HUES64 (cell line): ENCODE results near the gene CTNNA3.

Experiments used
- H3K27ac ChIP-seq: 2 replicates; pipeline ENCODE4 v1.7.0; 2013; ENCODE audit warnings: low read depth, low read length, inconsistent platforms
- H3K27me3 ChIP-seq: 2 replicates; pipeline ENCODE4 v1.6.1; 2013; ENCODE audit warnings: mild to moderate bottlenecking, low read length; ENCODE audit not compliant: insufficient read depth
- H3K36me3 ChIP-seq: 2 replicates; pipeline ENCODE4 v1.6.1; 2013; ENCODE audit warnings: mild to moderate bottlenecking, low read length; ENCODE audit not compliant: insufficient read depth
- H3K4me1 ChIP-seq: 2 replicates; pipeline ENCODE4 v1.6.1; 2013; ENCODE audit warnings: mild to moderate bottlenecking, low read length, moderate library complexity; ENCODE audit not compliant: insufficient read depth
- H3K4me3 ChIP-seq: 2 replicates; pipeline ENCODE4 v1.5.1; 2013; ENCODE audit warnings: mild to moderate bottlenecking, low read length, moderate library complexity
- H3K9ac ChIP-seq: 2 replicates; pipeline ENCODE4 v1.6.1; 2013; ENCODE audit warnings: mild to moderate bottlenecking, low read depth, low read length
- H3K9me3 ChIP-seq: 2 replicates; pipeline ENCODE4 v1.6.1; 2013; ENCODE audit warnings: low read depth, low read length; ENCODE audit not compliant: insufficient read depth
- WGBS: fragments of 150-250, 120-280 bp; methylation state at CpG from one replicate; pipeline ENCODE4 v1.1.7; 2013; ENCODE audit warnings: missing lambda C conversion rate; 5-methylcytosine and 5-hydroxymethylcytosine counted together

The CTNNA3 gene

GRCh38 chr10:67319976-67320375 lies 376.0 kb downstream of the CTNNA3 start:
- no peaks in the 10 kb centered on the region for H3K36me3 ChIP-seq
- H3K27me3 ChIP-seq: no peaks in the 10 kb centered on the region
- no peaks in the 10 kb centered on the region for H3K9me3 ChIP-seq
- H3K27ac ChIP-seq: no peak overlapping the region
- 49% methylated on average over 2 of the region's 2 CpGs for WGBS
- H3K9ac ChIP-seq: no peak overlapping the region
- H3K4me1 ChIP-seq: no peaks in the 10 kb centered on the region
- H3K4me3 ChIP-seq: no peak overlapping the region

DNA sequence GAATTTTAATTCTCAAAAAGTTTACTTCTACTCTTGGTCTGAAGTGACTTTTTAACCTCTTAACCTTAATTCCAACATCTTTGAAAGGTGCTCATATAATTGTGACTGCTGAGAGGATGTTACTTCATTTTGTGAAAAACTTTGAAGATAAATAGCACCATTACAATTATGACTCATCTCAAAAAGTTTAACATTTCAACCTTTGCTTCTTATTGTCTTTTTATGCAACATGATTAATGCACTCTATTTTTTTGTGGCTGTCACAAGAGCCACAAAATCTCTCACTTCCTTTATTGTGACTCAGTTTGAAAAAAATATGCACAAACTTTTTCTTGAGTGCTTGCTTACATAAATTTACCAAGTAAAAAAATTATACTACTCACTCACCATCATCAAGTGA lies 387.1 kb downstream of the CTNNA3 start:
- Histone ChIP-seq H3K9me3 (0 out of 2 replicates have a peak, but pooled peaks cover 2% of the 10 kb centered on the region), H3K36me3 (no peaks in the 10 kb centered on the region), H3K9ac (no peak overlapping the region), H3K27ac (no peak overlapping the region), H3K27me3 (no peaks in the 10 kb centered on the region), H3K4me1 (no peaks in the 10 kb centered on the region), H3K4me3 (no peak overlapping the region)

DNA sequence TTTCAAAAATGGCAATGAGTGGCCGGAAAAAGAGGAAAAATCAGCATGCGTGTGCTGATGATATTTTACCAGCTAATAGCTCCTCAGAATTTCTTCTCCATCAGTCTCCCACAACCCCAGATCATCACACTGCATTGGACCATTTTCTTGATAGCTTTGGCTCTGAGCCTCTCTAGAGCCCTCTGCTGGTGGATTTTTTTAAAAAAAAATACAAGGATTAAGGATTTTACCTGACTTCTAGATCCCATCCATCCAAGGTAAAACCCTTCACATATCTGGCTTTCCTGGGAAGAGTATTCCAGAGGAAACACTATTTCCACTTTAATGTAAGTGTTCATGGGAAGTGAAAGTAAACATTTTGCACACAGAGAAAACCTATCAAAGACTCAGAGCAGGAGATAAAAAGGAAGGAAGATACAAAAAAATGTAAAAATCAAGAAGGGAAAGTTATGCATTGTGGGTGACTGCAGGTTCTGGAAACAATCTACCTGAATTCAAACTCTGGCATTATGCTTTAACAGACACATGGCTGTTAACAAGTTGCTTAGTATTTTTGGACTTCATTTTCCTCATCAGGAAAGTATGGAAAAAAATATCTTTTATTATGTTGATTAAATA lies 389.3 kb downstream of the CTNNA3 start:
- WGBS: 97% methylated on average over 2 of the region's 2 CpGs
- Histone ChIP-seq H3K9me3 (0 out of 2 replicates have a peak, but pooled peaks cover 2% of the 10 kb centered on the region), H3K27me3 (no peaks in the 10 kb centered on the region), H3K4me3 (no peak overlapping the region), H3K27ac (no peak overlapping the region), H3K4me1 (no peaks in the 10 kb centered on the region), H3K9ac (no peak overlapping the region), H3K36me3 (no peaks in the 10 kb centered on the region)

DNA sequence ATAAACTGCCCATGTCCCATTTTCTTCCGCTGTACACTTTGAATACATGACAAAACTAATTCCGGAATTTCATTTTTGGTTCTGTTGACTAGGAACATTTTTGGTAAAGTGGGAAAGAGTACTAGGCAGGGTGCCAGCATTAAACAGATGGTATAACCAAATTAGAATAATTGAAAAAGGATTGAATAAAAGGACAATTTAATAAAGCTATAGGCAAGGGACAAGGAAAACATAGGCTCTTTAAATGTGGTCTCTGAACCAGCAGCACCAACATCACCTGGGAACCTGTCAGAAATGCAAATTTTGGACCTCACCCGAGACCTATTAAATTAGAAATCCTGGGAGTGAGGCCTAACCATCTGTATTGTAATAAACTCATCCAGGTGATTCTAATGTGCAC lies 393.3 kb downstream of the CTNNA3 start:
- Histone ChIP-seq H3K27ac (no peak overlapping the region), H3K9ac (no peak overlapping the region), H3K4me3 (no peak overlapping the region), H3K27me3 (no peaks in the 10 kb centered on the region), H3K9me3 (no peaks in the 10 kb centered on the region), H3K36me3 (no peaks in the 10 kb centered on the region), H3K4me1 (no peaks in the 10 kb centered on the region)
- WGBS: 92% methylated on average over 3 of the region's 3 CpGs

DNA sequence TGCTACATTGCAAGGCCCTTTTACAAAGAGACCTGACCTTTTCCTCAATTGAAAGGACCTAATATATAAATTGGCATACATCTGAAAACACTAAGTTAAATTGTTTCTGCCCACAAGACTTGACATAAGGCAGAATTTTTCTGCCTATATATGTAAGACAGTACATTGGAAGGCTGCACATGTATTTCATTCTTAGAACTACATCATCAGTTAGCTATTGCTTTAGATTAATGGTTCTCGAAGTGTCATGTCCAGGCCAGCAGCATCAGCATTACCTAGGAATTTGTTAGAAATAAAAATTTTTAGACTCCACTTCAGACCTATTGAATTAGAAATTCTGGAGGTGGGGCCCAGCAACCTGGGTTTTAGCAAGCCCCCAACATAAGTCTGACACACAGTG lies 396.2 kb downstream of the CTNNA3 start:
- H3K27ac ChIP-seq: no peak overlapping the region
- H3K4me3 ChIP-seq: no peak overlapping the region
- H3K9me3 ChIP-seq: no peaks in the 10 kb centered on the region
- H3K27me3 ChIP-seq: no peaks in the 10 kb centered on the region
- H3K36me3 ChIP-seq: no peaks in the 10 kb centered on the region
- H3K9ac ChIP-seq: no peak overlapping the region
- no peaks in the 10 kb centered on the region for H3K4me1 ChIP-seq
- no CpG with 5 or more reads among the region's 1 CpG for WGBS

DNA sequence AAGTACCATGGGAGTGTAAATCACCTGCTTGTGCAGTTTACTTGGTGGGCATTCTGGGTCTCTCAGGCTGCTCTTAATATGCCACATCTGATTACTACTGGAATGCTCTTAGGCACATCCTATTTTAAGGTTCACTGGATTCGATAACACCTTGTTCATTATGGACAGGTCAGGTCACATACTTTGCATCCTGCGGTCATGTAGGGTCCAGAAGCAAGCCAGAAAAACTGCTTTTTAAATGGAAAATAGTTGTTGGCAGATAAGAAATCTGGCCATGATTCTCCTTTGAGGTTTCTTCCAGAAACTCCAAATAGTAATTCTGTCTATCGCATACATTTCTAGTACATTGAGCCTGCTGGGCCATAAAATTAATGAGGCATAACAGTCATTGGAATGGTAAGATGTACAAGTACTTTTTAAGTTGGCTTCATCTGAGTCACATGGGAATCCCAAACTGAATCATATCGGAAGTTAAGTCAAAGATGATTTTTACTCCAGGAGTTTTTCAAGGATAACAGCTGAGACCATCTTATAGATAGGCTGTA lies 398.3 kb downstream of the CTNNA3 start:
- Histone ChIP-seq H3K27me3 (no peaks in the 10 kb centered on the region), H3K4me1 (no peaks in the 10 kb centered on the region), H3K27ac (no peak overlapping the region), H3K9ac (no peak overlapping the region), H3K4me3 (no peak overlapping the region), H3K9me3 (no peaks in the 10 kb centered on the region), H3K36me3 (no peaks in the 10 kb centered on the region)
- WGBS: 96% methylated on average over 4 of the region's 4 CpGs

DNA sequence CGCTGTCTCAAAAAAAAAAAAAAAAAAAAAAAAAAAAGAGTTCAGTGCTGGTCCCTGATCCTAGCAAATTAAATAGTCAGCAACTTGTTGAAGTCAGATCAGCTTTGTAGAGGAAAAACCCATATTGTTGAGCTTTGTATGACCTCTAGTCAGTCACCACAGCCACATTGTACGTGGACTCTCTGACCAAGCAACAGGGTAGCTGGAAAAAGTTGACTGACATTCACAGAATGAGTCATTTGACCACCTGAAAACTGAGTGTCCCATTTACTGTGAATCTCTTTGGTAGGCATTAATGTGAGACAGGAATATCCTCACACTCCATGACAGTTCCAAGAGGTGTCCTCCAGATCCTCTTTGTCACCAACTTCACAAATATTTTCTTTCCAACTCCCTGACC lies 399.1 kb downstream of the CTNNA3 start:
- H3K9me3 ChIP-seq: no peaks in the 10 kb centered on the region
- no peak overlapping the region for H3K4me3 ChIP-seq
- no peaks in the 10 kb centered on the region for H3K36me3 ChIP-seq
- H3K27me3 ChIP-seq: no peaks in the 10 kb centered on the region
- H3K9ac ChIP-seq: no peak overlapping the region
- H3K27ac ChIP-seq: no peak overlapping the region
- whole genome bisulfite sequencing: 98% methylated on average over 2 of the region's 2 CpGs
- no peaks in the 10 kb centered on the region for H3K4me1 ChIP-seq

GRCh38 chr10:67288688-67289410 lies 407.1 kb downstream of the CTNNA3 start:
- Histone ChIP-seq H3K9me3 (no peaks in the 10 kb centered on the region), H3K4me1 (peaks cover 16% of the 10 kb centered on the region), H3K27ac (no peak overlapping the region), H3K36me3 (no peaks in the 10 kb centered on the region), H3K4me3 (no peak overlapping the region), H3K27me3 (no peaks in the 10 kb centered on the region), H3K9ac (no peak overlapping the region)
- WGBS: 85% methylated on average over 2 of the region's 3 CpGs

- Histone ChIP-seq H3K9me3 (peaks cover 11% of the 10 kb centered on the region), H3K9ac (no peak overlapping the region), H3K36me3 (no peaks in the 10 kb centered on the region), H3K27ac (no peak overlapping the region), H3K4me1 (peaks cover 22% of the 10 kb centered on the region), H3K27me3 (no peaks in the 10 kb centered on the region), H3K4me3 (no peak overlapping the region)
- 50% methylated on average over 1 of the region's 1 CpG for WGBS
Observed at GRCh38 chr10:67284589-67284988, 411.4 kb downstream of the CTNNA3 start.

DNA sequence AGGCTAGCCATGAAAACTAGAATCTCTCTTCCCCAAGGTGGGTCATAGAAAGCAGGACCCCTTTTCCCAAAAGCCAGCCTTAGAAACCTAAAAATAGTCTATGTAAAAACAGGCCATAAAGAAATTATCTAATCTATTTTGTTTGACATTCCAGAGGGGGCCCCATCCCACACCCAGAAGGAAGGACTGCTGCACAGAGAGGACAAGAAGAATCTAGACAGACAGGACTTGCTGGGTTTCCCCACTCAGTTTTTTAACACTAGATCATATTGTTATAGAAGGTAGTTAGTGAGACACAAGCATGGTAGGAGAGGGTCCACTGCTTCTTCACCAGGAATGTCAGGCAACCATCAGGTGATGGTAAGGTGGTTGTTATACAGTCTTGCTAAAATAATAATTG lies 413.1 kb downstream of the CTNNA3 start:
- H3K27me3 ChIP-seq: no peaks in the 10 kb centered on the region
- H3K36me3 ChIP-seq: no peaks in the 10 kb centered on the region
- no peak overlapping the region for H3K27ac ChIP-seq
- no peak overlapping the region for H3K4me3 ChIP-seq
- H3K9ac ChIP-seq: no peak overlapping the region
- peaks cover 29% of the 10 kb centered on the region for H3K4me1 ChIP-seq
- H3K9me3 ChIP-seq: peaks cover 11% of the 10 kb centered on the region

GRCh38 chr10:67280405-67280804 lies 415.6 kb downstream of the CTNNA3 start:
- Histone ChIP-seq H3K36me3 (no peaks in the 10 kb centered on the region), H3K27ac (peak overlapping the region; percentile 37; the same call in 1 of the 2 replicates), H3K4me3 (no peak overlapping the region), H3K4me1 (peaks cover 28% of the 10 kb centered on the region), H3K9ac (no peak overlapping the region), H3K27me3 (no peaks in the 10 kb centered on the region), H3K9me3 (peaks cover 11% of the 10 kb centered on the region)
- WGBS: 84% methylated on average over 4 of the region's 4 CpGs
